Osteoblast (primary cell): ENCODE data around the gene RTL10. TPM values are rescaled to one million over a fixed set of nuclear protein-coding genes. Genes with fewer than 3 reads are reported as not detected.

ENCODE experiments used
- DNase-seq: peaks from one replicate; pipeline ENCODE4 v3.0.0; 2011; ENCODE audit warnings: low spot score, mixed read lengths; ENCODE audit not compliant: insufficient read length; ENCODE audit errors: missing footprints
- H2AFZ ChIP-seq: 2 replicates; pipeline ENCODE4 v1.6.0; 2011; ENCODE audit warnings: mild to moderate bottlenecking, low read length
- H3K27ac ChIP-seq: 2 replicates; pipeline ENCODE4 v1.5.1; 2011; ENCODE audit warnings: mild to moderate bottlenecking, low read depth, low read length, moderate library complexity
- H3K27me3 ChIP-seq: 2 replicates; pipeline ENCODE4 v1.6.0; 2012; ENCODE audit warnings: mild to moderate bottlenecking, control low read depth, inconsistent platforms, low read length, moderate library complexity; ENCODE audit not compliant: insufficient read depth
- H3K36me3 ChIP-seq: 2 replicates; pipeline ENCODE4 v1.5.1; 2011; ENCODE audit warnings: mild to moderate bottlenecking, low read length, control low read depth, moderate library complexity; ENCODE audit not compliant: insufficient read depth
- H3K4me1 ChIP-seq: 2 replicates; pipeline ENCODE4 v1.5.1; 2011; ENCODE audit warnings: mild to moderate bottlenecking, low read length, control low read depth, moderate library complexity; ENCODE audit not compliant: insufficient read depth
- H3K4me2 ChIP-seq: 2 replicates; pipeline ENCODE4 v1.6.0; 2011; ENCODE audit warnings: mild to moderate bottlenecking, low read length; ENCODE audit not compliant: insufficient read depth
- H3K4me3 ChIP-seq: fragments of 200-600 bp; sonication (generic); 3 replicates; pipeline ENCODE4 v1.5.1; 2012; ENCODE audit warnings: mild to moderate bottlenecking, low read length, inconsistent platforms; ENCODE audit not compliant: insufficient read depth
- H3K79me2 ChIP-seq: 2 replicates; pipeline ENCODE4 v1.6.0; 2012; ENCODE audit warnings: mild to moderate bottlenecking, low read length, control low read depth, inconsistent platforms; ENCODE audit not compliant: insufficient read depth
- H3K9me3 ChIP-seq: 2 replicates; pipeline ENCODE4 v1.5.1; 2011; ENCODE audit warnings: low read depth, low read length, control low read depth
- H4K20me1 ChIP-seq: 2 replicates; pipeline ENCODE4 v1.6.0; 2012; ENCODE audit warnings: mild to moderate bottlenecking, low read length, control low read depth; ENCODE audit not compliant: insufficient read depth
- total RNA-seq: library from RNA; depleted of rRNA; stranded (reverse); fragments of >200 nt; gene quantifications from 2 replicates; pipeline ENCODE4 v1.2.3, GENCODE V29; 2012
- TF ChIP-seq, protein P1 (sequence below): IDR thresholded peaks from 2 replicates; pipeline ENCODE4 v1.5.1; 2011; ENCODE audit warnings: mild to moderate bottlenecking, low read depth, low read length, moderate library complexity; ENCODE audit errors: extremely low read depth

Gene RTL10
- total RNA-seq, 1 donor: 11.9 TPM

DNA sequence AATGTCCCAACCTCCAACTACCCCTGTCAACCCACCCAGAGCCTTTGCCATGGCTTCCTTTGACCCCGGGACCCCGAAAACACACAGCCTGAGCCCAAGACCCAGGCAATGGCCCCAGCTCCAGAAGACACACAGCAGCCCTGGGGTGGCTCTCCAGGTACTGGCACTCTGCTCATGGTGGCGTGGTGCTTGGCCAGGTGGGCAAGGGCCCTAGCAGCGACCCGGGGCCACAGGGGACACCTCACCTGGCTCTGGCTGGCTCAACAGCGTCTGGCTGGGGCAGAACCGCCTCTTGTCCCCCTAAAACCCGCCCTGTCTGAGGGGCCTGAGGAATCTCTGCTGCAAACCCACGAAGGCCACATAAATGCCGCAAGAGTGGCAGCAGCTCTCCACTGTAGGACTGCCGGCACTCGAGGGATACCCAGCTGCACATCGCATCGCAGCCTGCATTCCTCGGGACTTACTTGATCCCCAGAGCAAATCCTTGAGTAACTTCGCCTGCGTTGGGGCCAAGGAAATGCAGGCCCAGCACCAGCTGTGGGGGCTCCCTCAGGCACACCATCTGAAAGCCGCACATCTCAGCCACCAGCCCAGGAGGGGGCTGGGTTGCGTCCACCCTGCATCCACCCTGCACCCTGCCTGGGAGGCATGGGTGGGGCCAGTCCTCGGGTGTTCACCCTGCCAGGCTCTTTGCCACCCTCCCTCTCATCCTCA, 23.1 kb upstream of the RTL10 start:
- H3K27me3 ChIP-seq: no peaks in the 10 kb centered on the region
- peak; percentile 98 for DNase-seq
- peaks cover 9% of the 10 kb centered on the region for H3K79me2 ChIP-seq
- H2AFZ ChIP-seq: no peak overlapping the region
- TF ChIP-seq, protein P1, sequence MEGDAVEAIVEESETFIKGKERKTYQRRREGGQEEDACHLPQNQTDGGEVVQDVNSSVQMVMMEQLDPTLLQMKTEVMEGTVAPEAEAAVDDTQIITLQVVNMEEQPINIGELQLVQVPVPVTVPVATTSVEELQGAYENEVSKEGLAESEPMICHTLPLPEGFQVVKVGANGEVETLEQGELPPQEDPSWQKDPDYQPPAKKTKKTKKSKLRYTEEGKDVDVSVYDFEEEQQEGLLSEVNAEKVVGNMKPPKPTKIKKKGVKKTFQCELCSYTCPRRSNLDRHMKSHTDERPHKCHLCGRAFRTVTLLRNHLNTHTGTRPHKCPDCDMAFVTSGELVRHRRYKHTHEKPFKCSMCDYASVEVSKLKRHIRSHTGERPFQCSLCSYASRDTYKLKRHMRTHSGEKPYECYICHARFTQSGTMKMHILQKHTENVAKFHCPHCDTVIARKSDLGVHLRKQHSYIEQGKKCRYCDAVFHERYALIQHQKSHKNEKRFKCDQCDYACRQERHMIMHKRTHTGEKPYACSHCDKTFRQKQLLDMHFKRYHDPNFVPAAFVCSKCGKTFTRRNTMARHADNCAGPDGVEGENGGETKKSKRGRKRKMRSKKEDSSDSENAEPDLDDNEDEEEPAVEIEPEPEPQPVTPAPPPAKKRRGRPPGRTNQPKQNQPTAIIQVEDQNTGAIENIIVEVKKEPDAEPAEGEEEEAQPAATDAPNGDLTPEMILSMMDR: no peak
- peak overlapping the region; percentile 25 for H3K4me2 ChIP-seq
- no peaks in the 10 kb centered on the region for H4K20me1 ChIP-seq
- no peak overlapping the region for H3K4me3 ChIP-seq
- no peaks in the 10 kb centered on the region for H3K9me3 ChIP-seq
- peaks cover 5% of the 10 kb centered on the region for H3K36me3 ChIP-seq
- H3K27ac ChIP-seq: peak overlapping the region; percentile 52
- peaks cover 68% of the 10 kb centered on the region for H3K4me1 ChIP-seq

DNA sequence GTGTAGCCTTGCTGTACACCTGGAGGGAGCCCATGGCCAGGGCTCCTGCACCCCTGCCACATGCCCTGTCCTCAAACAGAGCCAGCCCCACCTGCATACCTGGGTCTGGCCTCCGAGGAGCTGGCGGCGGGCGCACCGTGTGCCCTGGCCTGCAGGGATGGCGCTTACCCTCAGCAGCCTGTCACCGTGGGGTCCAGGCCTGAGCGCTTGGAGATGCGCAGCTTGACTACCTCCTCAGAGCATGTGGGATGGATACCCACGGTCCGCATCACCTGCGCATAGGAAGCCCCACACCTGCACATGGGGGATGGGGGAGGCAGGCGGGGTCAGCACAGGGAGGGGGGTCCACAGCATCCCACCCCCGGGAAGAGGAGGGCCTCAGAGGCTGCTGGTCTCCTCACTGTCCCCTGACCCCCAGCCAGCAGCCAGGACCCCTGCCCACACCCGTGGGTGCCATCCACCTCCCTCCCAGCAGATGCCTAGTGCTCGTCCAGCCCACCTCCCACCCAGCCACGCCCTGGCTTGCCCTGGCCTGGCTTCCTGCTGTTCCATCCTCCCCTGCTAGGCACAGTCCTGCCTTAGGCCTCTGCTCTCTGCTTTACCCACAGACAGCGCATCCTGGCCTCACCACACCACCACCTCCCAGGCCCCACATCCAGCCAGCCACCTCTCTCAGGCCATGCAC, 22.4 kb upstream of the RTL10 start:
- Histone ChIP-seq H3K4me1 (peaks cover 65% of the 10 kb centered on the region), H3K9me3 (no peaks in the 10 kb centered on the region), H4K20me1 (no peaks in the 10 kb centered on the region), H2AFZ (no peak overlapping the region), H3K4me2 (no peak overlapping the region), H3K4me3 (no peak overlapping the region), H3K36me3 (peaks cover 5% of the 10 kb centered on the region), H3K27me3 (no peaks in the 10 kb centered on the region), H3K79me2 (peaks cover 9% of the 10 kb centered on the region), H3K27ac (peak overlapping the region; percentile 52)
- DNase-seq: peak; percentile 76
- TF ChIP-seq, protein P1: no peak

GRCh38 chr22:19876314-19876940, 21.8 kb upstream of the RTL10 start:
- peak; percentile 54 for DNase-seq
- H3K36me3 ChIP-seq: peaks cover 5% of the 10 kb centered on the region
- peaks cover 59% of the 10 kb centered on the region for H3K4me1 ChIP-seq
- H3K79me2 ChIP-seq: peaks cover 9% of the 10 kb centered on the region
- H3K4me3 ChIP-seq: no peak overlapping the region
- no peaks in the 10 kb centered on the region for H3K27me3 ChIP-seq
- TF ChIP-seq, protein P1: no peak
- no peaks in the 10 kb centered on the region for H4K20me1 ChIP-seq
- no peaks in the 10 kb centered on the region for H3K9me3 ChIP-seq
- no peak overlapping the region for H3K4me2 ChIP-seq
- no peak overlapping the region for H3K27ac ChIP-seq
- no peak overlapping the region for H2AFZ ChIP-seq
